ENCODE data around the gene MAPK8. TPM values are rescaled to one million over a fixed set of nuclear protein-coding genes. Genes with fewer than 3 reads are reported as not detected.
"Not testable (repeated sequence)": the region's sequence is repeated elsewhere in the genome, so short reads cannot be mapped to it uniquely, and the experiment has no call there.

The MAPK8 gene
- total and polyA plus RNA-seq, 7 experiments from 2014 or later: 22.2 to 63.9 (median 41.9) TPM

- no peak overlapping the region for H3K27ac ChIP-seq (ENCODE audit: low read depth, low read length)
- intact Hi-C loops (cut with micrococcal nuclease): no loop called here
- H3K9me3 Mint-ChIP-seq: peaks cover 0 to 10% (median 3%) of the 10 kb centered on the region in 11 donors
- H3K4me3 Mint-ChIP-seq: no peak overlapping the region
- H3K27me3 Mint-ChIP-seq: no peaks in the 10 kb centered on the region
- peaks cover 10 to 65% (median 49%) of the 10 kb centered on the region in 5 donors for H3K36me3 Mint-ChIP-seq
- H3K4me3 ChIP-seq (ENCODE audit: low read length): no peak overlapping the region
- peaks cover 0 to 3% (median 0%) of the 10 kb centered on the region in 3 experiments for H3K9me3 ChIP-seq (ENCODE audit: control insufficient read depth in 2 of 3, low read length in 3 of 3)
- no peaks in the 10 kb centered on the region for H3K27me3 ChIP-seq (ENCODE audit: control insufficient read depth in 2 of 2, insufficient read depth in 2 of 2, low read length in 2 of 2)
- no peaks in the 10 kb centered on the region for H3K36me3 ChIP-seq (ENCODE audit: control insufficient read depth in 2 of 3, insufficient read depth in 3 of 3, low read length in 3 of 3)
- H3K4me1 ChIP-seq (ENCODE audit: control insufficient read depth in 2 of 2, insufficient read depth in 2 of 2, low read length in 2 of 2): no peaks in the 10 kb centered on the region
- ATAC-seq: no peak
- CTCF ChIA-PET: no interaction called here
- DNase-seq: no peak
- peaks cover 9 to 54% (median 40%) of the 10 kb centered on the region in 7 donors for H3K4me1 Mint-ChIP-seq
- POLR2A ChIA-PET: no interaction called here
- H3K27ac Mint-ChIP-seq: no peak overlapping the region
Measured at GRCh38 chr10:48336978-48337599, 30.6 kb downstream of the MAPK8 start.

GRCh38 chr10:48340734-48341133 lies 34.3 kb downstream of the MAPK8 start:
- peak overlapping the region in 1 of 10 donors; percentile 5 for H3K4me3 Mint-ChIP-seq
- no peaks in the 10 kb centered on the region for H3K27me3 Mint-ChIP-seq
- H3K36me3 Mint-ChIP-seq: peaks cover 5 to 68% (median 59%) of the 10 kb centered on the region in 5 donors
- DNase-seq (no peak), ATAC-seq (no peak)
- Histone ChIP-seq H3K27me3 (ENCODE audit: control insufficient read depth in 2 of 2, insufficient read depth in 2 of 2, low read length in 2 of 2) (no peaks in the 10 kb centered on the region), H3K9me3 (ENCODE audit: control insufficient read depth in 2 of 3, low read length in 3 of 3) (no peaks in the 10 kb centered on the region), H3K27ac (ENCODE audit: low read depth, low read length) (no peak overlapping the region), H3K4me1 (ENCODE audit: control insufficient read depth in 2 of 2, insufficient read depth in 2 of 2, low read length in 2 of 2) (no peaks in the 10 kb centered on the region), H3K4me3 (ENCODE audit: low read length) (no peak overlapping the region), H3K36me3 (ENCODE audit: control insufficient read depth in 2 of 3, insufficient read depth in 3 of 3, low read length in 3 of 3) (no peaks in the 10 kb centered on the region)
- H3K27ac Mint-ChIP-seq: no peak overlapping the region
- CTCF ChIA-PET: no interaction called here
- peaks cover 1 to 10% (median 5%) of the 10 kb centered on the region in 11 donors for H3K9me3 Mint-ChIP-seq
- H3K4me1 Mint-ChIP-seq: peaks cover 8 to 58% (median 37%) of the 10 kb centered on the region in 7 donors
- POLR2A ChIA-PET: no interaction called here
- intact Hi-C loops (cut with micrococcal nuclease): no loop called here

- POLR2A ChIA-PET: no interaction called here
- Histone ChIP-seq H3K4me3 (ENCODE audit: low read length) (no peak overlapping the region), H3K36me3 (ENCODE audit: control insufficient read depth in 2 of 3, insufficient read depth in 3 of 3, low read length in 3 of 3) (no peaks in the 10 kb centered on the region), H3K4me1 (ENCODE audit: control insufficient read depth in 2 of 2, insufficient read depth in 2 of 2, low read length in 2 of 2) (no peaks in the 10 kb centered on the region), H3K27me3 (ENCODE audit: control insufficient read depth in 2 of 2, insufficient read depth in 2 of 2, low read length in 2 of 2) (no peaks in the 10 kb centered on the region), H3K9me3 (ENCODE audit: control insufficient read depth in 2 of 3, low read length in 3 of 3) (no peaks in the 10 kb centered on the region), H3K27ac (ENCODE audit: low read depth, low read length) (no peak overlapping the region)
- Mint-ChIP-seq H3K36me3 (peaks cover 8 to 62% (median 60%) of the 10 kb centered on the region in 5 donors), H3K4me1 (peaks cover 6 to 46% (median 28%) of the 10 kb centered on the region in 7 donors), H3K4me3 (no peak overlapping the region), H3K9me3 (peaks cover 7 to 28% (median 11%) of the 10 kb centered on the region in 11 donors), H3K27ac (no peak overlapping the region), H3K27me3 (no peaks in the 10 kb centered on the region)
- CTCF ChIA-PET: no interaction called here
- intact Hi-C loops (cut with micrococcal nuclease): no loop called here
- no peak for ATAC-seq
- no peak for DNase-seq
Measured at GRCh38 chr10:48343106-48343505, 36.6 kb downstream of the MAPK8 start.

GRCh38 chr10:48343921-48344598 lies 37.6 kb downstream of the MAPK8 start:
- H3K4me3 ChIP-seq (ENCODE audit: low read length): no peak overlapping the region
- H3K27ac ChIP-seq (ENCODE audit: low read depth, low read length): no peak overlapping the region
- Mint-ChIP-seq H3K4me1 (peaks cover 6 to 39% (median 28%) of the 10 kb centered on the region in 7 donors), H3K4me3 (no peak overlapping the region), H3K27me3 (no peaks in the 10 kb centered on the region), H3K36me3 (peaks cover 15 to 62% (median 59%) of the 10 kb centered on the region in 5 donors), H3K27ac (no peak overlapping the region), H3K9me3 (peaks cover 9 to 38% (median 16%) of the 10 kb centered on the region in 11 donors)
- no peaks in the 10 kb centered on the region for H3K36me3 ChIP-seq (ENCODE audit: control insufficient read depth in 2 of 3, insufficient read depth in 3 of 3, low read length in 3 of 3)
- POLR2A ChIA-PET: no interaction called here
- no peak for ATAC-seq
- no peak for DNase-seq
- intact Hi-C loops (cut with micrococcal nuclease): no loop called here
- no peaks in the 10 kb centered on the region for H3K27me3 ChIP-seq (ENCODE audit: control insufficient read depth in 2 of 2, insufficient read depth in 2 of 2, low read length in 2 of 2)
- H3K4me1 ChIP-seq (ENCODE audit: control insufficient read depth in 2 of 2, insufficient read depth in 2 of 2, low read length in 2 of 2): no peaks in the 10 kb centered on the region
- no peaks in the 10 kb centered on the region for H3K9me3 ChIP-seq (ENCODE audit: control insufficient read depth in 2 of 3, low read length in 3 of 3)
- CTCF ChIA-PET: interaction anchor here (0.6 kb wide), 1 partner anchor 20 kb away, joined by 3 read pairs; no protein-coding TSS in a partner anchor

- CTCF ChIA-PET; H3K4me1 ChIP-seq (ENCODE audit: control insufficient read depth in 2 of 2, insufficient read depth in 2 of 2, low read length in 2 of 2); H3K9me3 ChIP-seq (ENCODE audit: control insufficient read depth in 2 of 3, low read length in 3 of 3); H3K27me3 Mint-ChIP-seq; POLR2A ChIA-PET; H3K36me3 ChIP-seq (ENCODE audit: control insufficient read depth in 2 of 3, insufficient read depth in 3 of 3, low read length in 3 of 3); DNase-seq; intact Hi-C loops (cut with micrococcal nuclease); H3K4me3 ChIP-seq (ENCODE audit: low read length); H3K27ac Mint-ChIP-seq; H3K27ac ChIP-seq (ENCODE audit: low read depth, low read length); H3K27me3 ChIP-seq (ENCODE audit: control insufficient read depth in 2 of 2, insufficient read depth in 2 of 2, low read length in 2 of 2); ATAC-seq: not testable (repeated sequence)
- peak overlapping the region in 1 of 10 donors; percentile 17 for H3K4me3 Mint-ChIP-seq
- peaks cover 12 to 57% (median 21%) of the 10 kb centered on the region in 11 donors for H3K9me3 Mint-ChIP-seq
- peaks cover 21 to 69% (median 63%) of the 10 kb centered on the region in 5 donors for H3K36me3 Mint-ChIP-seq
- H3K4me1 Mint-ChIP-seq: peaks cover 0 to 35% (median 32%) of the 10 kb centered on the region in 7 donors
Measured at GRCh38 chr10:48346248-48346647, 39.8 kb downstream of the MAPK8 start.

- H3K27ac Mint-ChIP-seq; POLR2A ChIA-PET; H3K27me3 Mint-ChIP-seq; CTCF ChIA-PET; intact Hi-C loops (cut with micrococcal nuclease); H3K27ac ChIP-seq (ENCODE audit: low read depth, low read length); H3K36me3 ChIP-seq (ENCODE audit: control insufficient read depth in 2 of 3, insufficient read depth in 3 of 3, low read length in 3 of 3); ATAC-seq; DNase-seq; H3K4me1 ChIP-seq (ENCODE audit: control insufficient read depth in 2 of 2, insufficient read depth in 2 of 2, low read length in 2 of 2); H3K4me3 ChIP-seq (ENCODE audit: low read length); H3K4me3 Mint-ChIP-seq; H3K9me3 ChIP-seq (ENCODE audit: control insufficient read depth in 2 of 3, low read length in 3 of 3); H3K27me3 ChIP-seq (ENCODE audit: control insufficient read depth in 2 of 2, insufficient read depth in 2 of 2, low read length in 2 of 2): not testable (repeated sequence)
- H3K36me3 Mint-ChIP-seq: peaks cover 16 to 65% (median 56%) of the 10 kb centered on the region in 5 donors
- peaks cover 11 to 57% (median 20%) of the 10 kb centered on the region in 11 donors for H3K9me3 Mint-ChIP-seq
- H3K4me1 Mint-ChIP-seq: peaks cover 0 to 33% (median 24%) of the 10 kb centered on the region in 7 donors
Measured at GRCh38 chr10:48347539-48347938, 41.1 kb downstream of the MAPK8 start.

Data from naive thymus-derived CD4-positive, alpha-beta T cell (primary cell).